SU-DHL-6 (cell line): ENCODE data around the gene MGRN1.

Experiments used
- CTCF ChIP-seq: fragments of 200-600 bp; sonication (generic); IDR thresholded peaks from one replicate; pipeline ENCODE4 v1.5.1; 2017; ENCODE audit warnings: antibody characterized with exemption, mild to moderate bottlenecking, low read length, moderate library complexity; ENCODE audit not compliant: insufficient read depth, poor library complexity, severe bottlenecking
- EZH2phosphoT487 ChIP-seq: fragments of 200-600 bp; sonication (generic), shearing (Covaris generic); conservative IDR thresholded peaks from 2 replicates; pipeline ENCODE4 v1.6.1; 2018; ENCODE audit warnings: mild to moderate bottlenecking, antibody characterized with exemption, low read length, moderate library complexity, mixed read lengths

DNA sequence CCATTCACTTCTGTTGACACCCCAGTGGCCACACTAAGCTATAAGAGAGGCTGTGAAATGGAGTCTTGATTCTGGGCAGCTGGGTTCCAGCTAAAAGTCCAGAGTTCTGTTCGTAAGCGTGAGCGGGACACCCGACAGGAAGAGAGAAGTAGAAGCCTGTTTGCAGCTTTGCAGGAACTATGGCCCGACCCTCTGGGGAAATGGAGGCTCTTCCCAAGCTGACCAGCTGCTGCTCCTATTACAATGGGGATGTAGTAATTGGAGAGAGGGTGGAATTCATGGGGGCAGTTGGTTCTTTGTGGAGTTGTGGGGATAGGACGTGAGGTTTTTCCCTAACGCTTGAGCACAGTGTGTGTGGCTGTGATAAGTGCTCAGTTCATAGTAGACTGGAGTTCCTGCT lies 38.3 kb upstream of the MGRN1 start:
- TF ChIP-seq CTCF: no peak
- TF ChIP-seq EZH2phosphoT487: no peak
